ENCODE measurements around the gene SKAP1. TPM values are rescaled to one million over a fixed set of nuclear protein-coding genes. Genes with fewer than 3 reads are reported as not detected.

SKAP1 gene
- total RNA-seq, 1 experiment from 2014 or later: 0.31 TPM

- no peak for DNase-seq
- Histone ChIP-seq H2AFZ (no peak overlapping the region), H3K4me2 (no peak overlapping the region), H3K36me3 (ENCODE audit: low read depth) (no peaks in the 10 kb centered on the region), H3K9me3 (ENCODE audit: insufficient read depth, low read depth) (no peaks in the 10 kb centered on the region), H3K9me2 (ENCODE audit: insufficient read depth) (no peaks in the 10 kb centered on the region; the same call in 1 of the 2 replicates), H3K4me3 (no peak overlapping the region), H3K27ac (no peak overlapping the region), H3F3A (ENCODE audit: insufficient read depth, low read depth) (no peaks in the 10 kb centered on the region), H4K20me1 (ENCODE audit: insufficient read depth) (no peaks in the 10 kb centered on the region), H3K79me2 (ENCODE audit: low read depth) (no peaks in the 10 kb centered on the region), H3K4me1 (replicated peaks; ENCODE audit: insufficient read depth) (peaks cover 6% of the 10 kb centered on the region), H3K27me3 (ENCODE audit: insufficient read depth, low read depth) (no peaks in the 10 kb centered on the region)
- intact Hi-C loops (cut with micrococcal nuclease; ENCODE audit: unreplicated experiment): no loop called here
- TF ChIP-seq CTCF (conservative IDR thresholded peaks at IDR 0.05): no peak
- no TSS peak for BruUV-seq (replicated peaks)
- POLR2A ChIA-PET (ENCODE audit: unreplicated experiment): no interaction called here
- CTCF ChIA-PET: no interaction called here
These were observed 35.2 kb downstream of the SKAP1 start for GRCh38 chr17:48394821-48395220.

- BruUV-seq (replicated peaks): no TSS peak
- H4K20me1 ChIP-seq (ENCODE audit: insufficient read depth): no peaks in the 10 kb centered on the region
- no peaks in the 10 kb centered on the region for H3K79me2 ChIP-seq (ENCODE audit: low read depth)
- TF ChIP-seq CTCF (conservative IDR thresholded peaks at IDR 0.05) (no peak), EZH2 (IDR thresholded peaks at IDR 0.05; ENCODE audit: low read depth) (no peak)
- no peaks in the 10 kb centered on the region for H3K36me3 ChIP-seq (ENCODE audit: low read depth)
- no peak overlapping the region for H3K4me2 ChIP-seq
- no peak overlapping the region for H3K27ac ChIP-seq
- no peaks in the 10 kb centered on the region for H3K27me3 ChIP-seq (ENCODE audit: insufficient read depth, low read depth)
- ChIA-PET CTCF (no interaction called here), POLR2A (ENCODE audit: unreplicated experiment) (no interaction called here)
- no peak overlapping the region for H3K4me3 ChIP-seq
- H3F3A ChIP-seq (ENCODE audit: insufficient read depth, low read depth): no peaks in the 10 kb centered on the region
- peaks cover 11% of the 10 kb centered on the region for H3K4me1 ChIP-seq (replicated peaks; ENCODE audit: insufficient read depth)
- no peaks in the 10 kb centered on the region; the same call in none of the 2 replicates for H3K9me2 ChIP-seq (ENCODE audit: insufficient read depth)
- no peak for DNase-seq
- H2AFZ ChIP-seq: peak overlapping the region; percentile 61; the same call in 1 of the 2 replicates
- intact Hi-C loops (cut with micrococcal nuclease; ENCODE audit: unreplicated experiment): no loop called here
- H3K9me3 ChIP-seq (ENCODE audit: insufficient read depth, low read depth): no peaks in the 10 kb centered on the region
These were observed 36.7 kb downstream of the SKAP1 start for GRCh38 chr17:48393283-48393682.

- Histone ChIP-seq H3F3A (ENCODE audit: insufficient read depth, low read depth) (no peaks in the 10 kb centered on the region), H3K36me3 (ENCODE audit: low read depth) (no peaks in the 10 kb centered on the region), H3K27me3 (ENCODE audit: insufficient read depth, low read depth) (no peaks in the 10 kb centered on the region), H3K27ac (no peak overlapping the region), H3K9me3 (ENCODE audit: insufficient read depth, low read depth) (no peaks in the 10 kb centered on the region), H3K4me2 (no peak overlapping the region), H3K4me3 (no peak overlapping the region), H4K20me1 (ENCODE audit: insufficient read depth) (no peaks in the 10 kb centered on the region), H2AFZ (no peak overlapping the region), H3K4me1 (replicated peaks; ENCODE audit: insufficient read depth) (peaks cover 11% of the 10 kb centered on the region), H3K9me2 (ENCODE audit: insufficient read depth) (no peaks in the 10 kb centered on the region; the same call in none of the 2 replicates), H3K79me2 (ENCODE audit: low read depth) (no peaks in the 10 kb centered on the region)
- ChIA-PET POLR2A (ENCODE audit: unreplicated experiment) (no interaction called here), CTCF (interaction anchor here (1.0 kb wide), 1 partner anchor 57 kb away, joined by 4 read pairs; no protein-coding TSS in a partner anchor)
- no peak for TF ChIP-seq EZH2 (IDR thresholded peaks at IDR 0.05; ENCODE audit: low read depth)
- TF ChIP-seq CTCF (conservative IDR thresholded peaks at IDR 0.05): no peak
- DNase-seq: no peak
- intact Hi-C loops (cut with micrococcal nuclease; ENCODE audit: unreplicated experiment): no loop called here
- no TSS peak for BruUV-seq (replicated peaks)
These were observed 37.2 kb downstream of the SKAP1 start for GRCh38 chr17:48392857-48393256.
